Natural killer cell (primary cell): ENCODE data around the gene DARS1. TPM values are rescaled to one million over a fixed set of nuclear protein-coding genes. Genes with fewer than 3 reads are reported as not detected.

ENCODE experiments used
- ATAC-seq, 3 donors: fragments of 150-1000 bp in 2 of 3; fragments of 200-7000 bp in 1 of 3; cut with Tn5 transposase; 1 replicate in 1 of 3; 2 replicates in 2 of 3; pipeline ENCODE4 v1.10.0; 2021; ENCODE audit warnings: mild to moderate bottlenecking in 2 of 3, moderate library complexity in 2 of 3
- DNase-seq, 2 donors: peaks; one replicate each; pipeline versions ENCODE4 v3.0.0 to v3.0.0-alpha.2; 2013 to 2021; ENCODE audit warnings: mixed read lengths in 1 of 2
- H3K27ac ChIP-seq: one replicate; pipeline ENCODE4 v1.5.1; 2013; ENCODE audit warnings: mild to moderate bottlenecking, low read length
- H3K27me3 ChIP-seq: one replicate; pipeline ENCODE4 v1.6.1; 2013; ENCODE audit warnings: low read length; ENCODE audit not compliant: control insufficient read depth, insufficient read depth
- H3K36me3 ChIP-seq: one replicate; pipeline ENCODE4 v1.6.1; 2013; ENCODE audit warnings: low read length; ENCODE audit not compliant: control insufficient read depth, insufficient read depth
- H3K4me1 ChIP-seq: one replicate; pipeline ENCODE4 v1.6.1; 2013; ENCODE audit warnings: low read length; ENCODE audit not compliant: control insufficient read depth, insufficient read depth
- H3K4me3 ChIP-seq: one replicate; pipeline ENCODE4 v1.5.1; 2013; ENCODE audit warnings: low read length
- H3K9me3 ChIP-seq: one replicate; pipeline ENCODE4 v1.6.1; 2013; ENCODE audit warnings: low read length; ENCODE audit not compliant: control insufficient read depth, insufficient read depth
- H3K27ac Mint-ChIP-seq, 2 donors: one replicate each; pipeline ENCODE4 v1.8.0; 2022; ENCODE audit warnings: mild to moderate bottlenecking in 2 of 2, mixed read lengths in 2 of 2, moderate library complexity in 1 of 2
- H3K27me3 Mint-ChIP-seq, 2 donors: one replicate each; pipeline ENCODE4 v1.8.0; 2022; ENCODE audit warnings: low read depth in 2 of 2, mixed read lengths in 2 of 2
- H3K36me3 Mint-ChIP-seq: one replicate; pipeline ENCODE4 v1.8.0; 2022; ENCODE audit warnings: mixed read lengths
- H3K4me1 Mint-ChIP-seq, 2 donors: one replicate each; pipeline ENCODE4 v1.8.0; 2022; ENCODE audit warnings: mixed read lengths in 2 of 2
- H3K4me3 Mint-ChIP-seq: one replicate; pipeline ENCODE4 v1.8.0; 2022; ENCODE audit warnings: mild to moderate bottlenecking, moderate library complexity, mixed read lengths
- H3K9me3 Mint-ChIP-seq, 2 donors: one replicate each; pipeline ENCODE4 v1.8.0; 2022; ENCODE audit warnings: mixed read lengths in 2 of 2
- WGBS: methylation state at CpG from one replicate; pipeline ENCODE4 v1.1.7; 2013; ENCODE audit warnings: missing lambda C conversion rate; ENCODE audit not compliant: insufficient coverage; 5-methylcytosine and 5-hydroxymethylcytosine counted together
- intact Hi-C: fragments of 100-400 bp; cut with micrococcal nuclease; formaldehyde crosslinking; loops from one replicate; pipeline ENCODE4 v1.14.2; 2022
- total RNA-seq, 4 donors: library from RNA; stranded (reverse); fragments of 120-200 nt in 1 of 4; gene quantifications; one replicate each; pipeline versions ENCODE4 v1.2.3 to v1.2.4, GENCODE V29; 2013 to 2022
- TF ChIP-seq, protein P1 (sequence below): fragments of 200-600 bp; IDR thresholded peaks from one replicate; pipeline ENCODE4 v1.8.0; 2022; ENCODE audit warnings: antibody characterized with exemption

DARS1 gene
- total RNA-seq, 3 donors from 2014 or later (not counting 1 experiment from before 2014, with no cell fraction given) = 28.4 to 31.3 (median 30.3) TPM

DNA sequence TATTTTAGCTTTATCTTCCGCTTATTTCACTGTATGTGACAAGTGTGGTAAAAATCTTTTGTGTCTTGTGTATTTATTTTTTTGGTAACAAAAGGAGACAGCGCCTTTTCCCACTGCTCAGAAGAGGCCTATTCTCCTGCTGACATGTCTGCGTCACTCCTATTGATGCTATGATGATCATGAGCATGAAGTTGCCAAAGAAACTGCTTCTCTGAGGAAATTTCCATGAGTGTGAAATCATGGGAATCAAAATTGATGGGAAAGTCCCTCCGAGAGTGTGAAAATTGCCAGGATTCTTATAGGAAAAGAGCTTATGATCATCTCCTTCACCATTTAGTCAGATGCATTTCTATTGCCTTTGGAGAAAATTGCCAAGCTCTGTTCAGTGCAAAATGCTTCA is 36.5 kb upstream of the DARS1 start:
- no peaks in the 10 kb centered on the region for H3K9me3 ChIP-seq
- 100% methylated on average over 4 of the region's 4 CpGs for WGBS
- Mint-ChIP-seq H3K27ac (no peak overlapping the region), H3K27me3 (peaks cover 0 to 10% of the 10 kb centered on the region in 2 donors), H3K4me3 (no peak overlapping the region), H3K9me3 (no peaks in the 10 kb centered on the region), H3K4me1 (peaks cover 0 to 13% of the 10 kb centered on the region in 2 donors), H3K36me3 (no peaks in the 10 kb centered on the region)
- TF ChIP-seq, protein P1, sequence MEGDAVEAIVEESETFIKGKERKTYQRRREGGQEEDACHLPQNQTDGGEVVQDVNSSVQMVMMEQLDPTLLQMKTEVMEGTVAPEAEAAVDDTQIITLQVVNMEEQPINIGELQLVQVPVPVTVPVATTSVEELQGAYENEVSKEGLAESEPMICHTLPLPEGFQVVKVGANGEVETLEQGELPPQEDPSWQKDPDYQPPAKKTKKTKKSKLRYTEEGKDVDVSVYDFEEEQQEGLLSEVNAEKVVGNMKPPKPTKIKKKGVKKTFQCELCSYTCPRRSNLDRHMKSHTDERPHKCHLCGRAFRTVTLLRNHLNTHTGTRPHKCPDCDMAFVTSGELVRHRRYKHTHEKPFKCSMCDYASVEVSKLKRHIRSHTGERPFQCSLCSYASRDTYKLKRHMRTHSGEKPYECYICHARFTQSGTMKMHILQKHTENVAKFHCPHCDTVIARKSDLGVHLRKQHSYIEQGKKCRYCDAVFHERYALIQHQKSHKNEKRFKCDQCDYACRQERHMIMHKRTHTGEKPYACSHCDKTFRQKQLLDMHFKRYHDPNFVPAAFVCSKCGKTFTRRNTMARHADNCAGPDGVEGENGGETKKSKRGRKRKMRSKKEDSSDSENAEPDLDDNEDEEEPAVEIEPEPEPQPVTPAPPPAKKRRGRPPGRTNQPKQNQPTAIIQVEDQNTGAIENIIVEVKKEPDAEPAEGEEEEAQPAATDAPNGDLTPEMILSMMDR = no peak
- no peak overlapping the region for H3K4me3 ChIP-seq
- no peak overlapping the region for H3K27ac ChIP-seq
- H3K4me1 ChIP-seq = peaks cover 10% of the 10 kb centered on the region
- H3K27me3 ChIP-seq = no peaks in the 10 kb centered on the region
- H3K36me3 ChIP-seq = no peaks in the 10 kb centered on the region
- intact Hi-C loops = no loop called here
- DNase-seq = no peak
- no peak for ATAC-seq

DNA sequence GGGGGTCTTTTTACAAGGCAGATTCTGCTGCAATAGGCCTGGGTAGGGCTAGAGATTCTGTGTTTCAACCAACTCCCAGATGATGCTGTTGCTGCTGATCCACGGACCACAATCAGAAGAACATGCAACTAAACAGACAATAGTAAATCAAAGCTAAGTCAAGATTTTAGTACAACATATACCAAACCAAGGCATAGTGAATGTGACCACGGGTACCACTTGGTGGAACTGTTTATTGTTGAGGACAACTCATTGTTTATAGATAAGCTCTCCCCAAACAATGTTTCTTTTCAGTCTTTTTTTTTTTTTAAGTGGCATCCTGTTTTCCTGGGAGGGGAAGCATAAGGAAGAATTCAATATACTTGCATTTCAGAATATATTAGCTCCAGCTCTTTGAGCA is 36.0 kb upstream of the DARS1 start:
- no peaks in the 10 kb centered on the region for H3K9me3 ChIP-seq
- H3K27me3 ChIP-seq = no peaks in the 10 kb centered on the region
- intact Hi-C loops = no loop called here
- DNase-seq (no peak), ATAC-seq (no peak)
- H3K4me3 Mint-ChIP-seq = no peak overlapping the region
- H3K36me3 Mint-ChIP-seq = no peaks in the 10 kb centered on the region
- H3K36me3 ChIP-seq = no peaks in the 10 kb centered on the region
- no peaks in the 10 kb centered on the region for H3K9me3 Mint-ChIP-seq
- peaks cover 10% of the 10 kb centered on the region for H3K4me1 ChIP-seq
- no peak overlapping the region for H3K4me3 ChIP-seq
- no peak overlapping the region for H3K27ac Mint-ChIP-seq
- H3K27ac ChIP-seq = no peak overlapping the region
- peaks cover under 1 to 14% of the 10 kb centered on the region in 2 donors for H3K4me1 Mint-ChIP-seq
- 100% methylated on average over 1 of the region's 2 CpGs for WGBS
- H3K27me3 Mint-ChIP-seq = peaks cover 0 to 10% of the 10 kb centered on the region in 2 donors
- TF ChIP-seq, protein P1 = no peak

DNA sequence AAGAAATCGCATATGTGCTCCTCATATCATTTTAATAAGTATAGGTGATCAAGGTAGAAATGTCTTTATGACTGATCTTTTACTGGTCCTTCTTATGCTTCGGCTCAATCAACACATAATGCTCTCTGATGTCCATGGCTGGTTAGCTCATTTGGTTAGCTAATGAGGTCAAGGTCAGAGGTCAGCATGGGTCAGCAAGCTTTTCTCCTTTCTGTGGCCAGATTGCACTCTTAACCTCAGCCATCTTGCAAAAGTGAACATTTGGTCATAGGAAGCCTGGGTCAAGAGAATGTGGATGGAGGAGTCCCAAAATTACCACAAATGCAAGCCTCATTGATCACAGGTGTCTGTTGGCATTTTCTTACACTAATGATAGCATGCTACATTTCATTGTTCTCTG is 35.4 kb upstream of the DARS1 start:
- ATAC-seq = no peak
- H3K4me1 Mint-ChIP-seq = peaks cover 6 to 16% of the 10 kb centered on the region in 2 donors

More for the DNA sequence above, 35.4 kb upstream of the DARS1 start:
- no peaks in the 10 kb centered on the region for H3K9me3 ChIP-seq
- H3K27ac Mint-ChIP-seq = no peak overlapping the region
- no peak overlapping the region for H3K4me3 Mint-ChIP-seq
- H3K36me3 ChIP-seq = no peaks in the 10 kb centered on the region
- TF ChIP-seq, protein P1 = no peak
- DNase-seq = no peak
- H3K4me3 ChIP-seq = no peak overlapping the region
- H3K4me1 ChIP-seq = peaks cover 10% of the 10 kb centered on the region
- intact Hi-C loops = no loop called here
- WGBS = 90% methylated on average over 1 of the region's 2 CpGs
- no peaks in the 10 kb centered on the region for H3K27me3 ChIP-seq
- H3K27me3 Mint-ChIP-seq = peaks cover 0 to 10% of the 10 kb centered on the region in 2 donors
- H3K9me3 Mint-ChIP-seq = no peaks in the 10 kb centered on the region
- no peak overlapping the region for H3K27ac ChIP-seq
- H3K36me3 Mint-ChIP-seq = no peaks in the 10 kb centered on the region
